ENCODE data around the gene RNF215.

- TF ChIP-seq, protein P1, sequence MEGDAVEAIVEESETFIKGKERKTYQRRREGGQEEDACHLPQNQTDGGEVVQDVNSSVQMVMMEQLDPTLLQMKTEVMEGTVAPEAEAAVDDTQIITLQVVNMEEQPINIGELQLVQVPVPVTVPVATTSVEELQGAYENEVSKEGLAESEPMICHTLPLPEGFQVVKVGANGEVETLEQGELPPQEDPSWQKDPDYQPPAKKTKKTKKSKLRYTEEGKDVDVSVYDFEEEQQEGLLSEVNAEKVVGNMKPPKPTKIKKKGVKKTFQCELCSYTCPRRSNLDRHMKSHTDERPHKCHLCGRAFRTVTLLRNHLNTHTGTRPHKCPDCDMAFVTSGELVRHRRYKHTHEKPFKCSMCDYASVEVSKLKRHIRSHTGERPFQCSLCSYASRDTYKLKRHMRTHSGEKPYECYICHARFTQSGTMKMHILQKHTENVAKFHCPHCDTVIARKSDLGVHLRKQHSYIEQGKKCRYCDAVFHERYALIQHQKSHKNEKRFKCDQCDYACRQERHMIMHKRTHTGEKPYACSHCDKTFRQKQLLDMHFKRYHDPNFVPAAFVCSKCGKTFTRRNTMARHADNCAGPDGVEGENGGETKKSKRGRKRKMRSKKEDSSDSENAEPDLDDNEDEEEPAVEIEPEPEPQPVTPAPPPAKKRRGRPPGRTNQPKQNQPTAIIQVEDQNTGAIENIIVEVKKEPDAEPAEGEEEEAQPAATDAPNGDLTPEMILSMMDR (IDR thresholded peaks at IDR 0.05; ENCODE audit: insufficient read depth, low read depth, low read length): no peak
- TF ChIP-seq EZH2 (IDR thresholded peaks at IDR 0.05; ENCODE audit: insufficient read depth, low read length): no peak
These were observed 29.5 kb downstream of the RNF215 start for GRCh38 chr22:30357650-30358215.
